ENCODE results near the gene MFSD12. TPM values are rescaled to one million over a fixed set of nuclear protein-coding genes. Genes with fewer than 3 reads are reported as not detected.

The MFSD12 gene
- polyA plus RNA-seq, 1 donor from 2014 or later, result 38.5 TPM

- H3K4me2 ChIP-seq (ENCODE audit: low read length), result no peak overlapping the region
- no peak overlapping the region for H3K4me3 ChIP-seq (ENCODE audit: low read length)
- H3F3A ChIP-seq (ENCODE audit: insufficient read depth, low read length, poor library complexity, severe bottlenecking), result no peaks in the 10 kb centered on the region
Observed at GRCh38 chr19:3601021-3601420, 43.6 kb upstream of the MFSD12 start.

DNA sequence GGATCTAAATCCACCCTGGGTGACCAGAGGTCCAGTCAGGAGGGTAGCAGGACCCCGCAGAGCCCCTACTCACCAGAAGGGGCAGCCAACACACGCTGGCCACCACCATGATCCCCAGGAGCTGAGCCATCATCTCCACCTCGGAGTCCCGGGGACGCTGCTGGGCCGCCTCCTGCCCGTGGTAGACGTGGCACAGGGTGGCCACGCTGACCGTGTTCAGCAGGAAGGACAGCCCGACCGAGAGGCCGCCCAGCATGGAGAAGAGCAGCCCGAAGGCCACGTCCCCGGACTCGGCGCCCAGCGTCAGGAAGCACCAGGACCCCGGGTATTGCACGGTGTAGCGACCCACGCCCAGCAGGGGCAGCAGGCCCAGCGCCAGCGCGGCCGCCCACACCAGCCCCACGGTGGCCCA, 42.4 kb upstream of the MFSD12 start:
- TF ChIP-seq TAF1 (IDR thresholded peaks at IDR 0.05; ENCODE audit: low read depth) (no peak), EZH2 (IDR thresholded peaks at IDR 0.05; ENCODE audit: borderline replicate concordance, insufficient read depth, low read length, poor library complexity, severe bottlenecking) (no peak), POLR2AphosphoS5 (IDR thresholded peaks at IDR 0.05) (no peak), EP300 (conservative IDR thresholded peaks at IDR 0.05; ENCODE audit: poor library complexity, severe bottlenecking) (no peak)
- TF ChIP-seq, protein P1, sequence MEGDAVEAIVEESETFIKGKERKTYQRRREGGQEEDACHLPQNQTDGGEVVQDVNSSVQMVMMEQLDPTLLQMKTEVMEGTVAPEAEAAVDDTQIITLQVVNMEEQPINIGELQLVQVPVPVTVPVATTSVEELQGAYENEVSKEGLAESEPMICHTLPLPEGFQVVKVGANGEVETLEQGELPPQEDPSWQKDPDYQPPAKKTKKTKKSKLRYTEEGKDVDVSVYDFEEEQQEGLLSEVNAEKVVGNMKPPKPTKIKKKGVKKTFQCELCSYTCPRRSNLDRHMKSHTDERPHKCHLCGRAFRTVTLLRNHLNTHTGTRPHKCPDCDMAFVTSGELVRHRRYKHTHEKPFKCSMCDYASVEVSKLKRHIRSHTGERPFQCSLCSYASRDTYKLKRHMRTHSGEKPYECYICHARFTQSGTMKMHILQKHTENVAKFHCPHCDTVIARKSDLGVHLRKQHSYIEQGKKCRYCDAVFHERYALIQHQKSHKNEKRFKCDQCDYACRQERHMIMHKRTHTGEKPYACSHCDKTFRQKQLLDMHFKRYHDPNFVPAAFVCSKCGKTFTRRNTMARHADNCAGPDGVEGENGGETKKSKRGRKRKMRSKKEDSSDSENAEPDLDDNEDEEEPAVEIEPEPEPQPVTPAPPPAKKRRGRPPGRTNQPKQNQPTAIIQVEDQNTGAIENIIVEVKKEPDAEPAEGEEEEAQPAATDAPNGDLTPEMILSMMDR (IDR thresholded peaks at IDR 0.05; ENCODE audit: poor library complexity, severe bottlenecking), result no peak

More at GRCh38 chr19:3601021-3601420, 43.6 kb upstream of the MFSD12 start:
- TF ChIP-seq RAD21 (conservative IDR thresholded peaks at IDR 0.05) (no peak), EZH2 (IDR thresholded peaks at IDR 0.05; ENCODE audit: borderline replicate concordance, insufficient read depth, low read length, poor library complexity, severe bottlenecking) (no peak), SMC3 (conservative IDR thresholded peaks at IDR 0.05; ENCODE audit: poor library complexity) (no peak), REST (IDR thresholded peaks at IDR 0.05; ENCODE audit: borderline replicate concordance) (no peak), EP300 (conservative IDR thresholded peaks at IDR 0.05; ENCODE audit: poor library complexity, severe bottlenecking) (no peak), TAF1 (IDR thresholded peaks at IDR 0.05; ENCODE audit: low read depth) (no peak)
- TF ChIP-seq, protein P1 (IDR thresholded peaks at IDR 0.05; ENCODE audit: poor library complexity, severe bottlenecking), result no peak
- Histone ChIP-seq H3K36me3 (ENCODE audit: insufficient read depth, low read length) (no peaks in the 10 kb centered on the region), H3K9me2 (ENCODE audit: insufficient read depth, low read length) (no peaks in the 10 kb centered on the region), H4K20me1 (ENCODE audit: insufficient read depth) (no peaks in the 10 kb centered on the region), H3K79me2 (replicated peaks; ENCODE audit: insufficient read depth, low read length) (no peaks in the 10 kb centered on the region), H3K27ac (ENCODE audit: low read length) (no peak overlapping the region), H2AFZ (ENCODE audit: low read depth, low read length) (no peak overlapping the region), H3K9me3 (ENCODE audit: low read length) (no peaks in the 10 kb centered on the region), H3K27me3 (ENCODE audit: insufficient read depth, low read depth, low read length) (peaks cover 10% of the 10 kb centered on the region), H3K9ac (ENCODE audit: low read length) (no peak overlapping the region)

More for the DNA sequence above, 42.4 kb upstream of the MFSD12 start:
- no peak overlapping the region for H3K4me3 ChIP-seq (ENCODE audit: low read length)
- H3K9ac ChIP-seq (ENCODE audit: low read length), result no peak overlapping the region
- H3K36me3 ChIP-seq (ENCODE audit: insufficient read depth, low read length), result no peaks in the 10 kb centered on the region
- H3K9me3 ChIP-seq (ENCODE audit: low read length), result no peaks in the 10 kb centered on the region
- H3K27ac ChIP-seq (ENCODE audit: low read length), result no peak overlapping the region
- H2AFZ ChIP-seq (ENCODE audit: low read depth, low read length), result no peak overlapping the region
- H3F3A ChIP-seq (ENCODE audit: insufficient read depth, low read length, poor library complexity, severe bottlenecking), result no peaks in the 10 kb centered on the region
- H3K9me2 ChIP-seq (ENCODE audit: insufficient read depth, low read length), result no peaks in the 10 kb centered on the region
- no peaks in the 10 kb centered on the region for H3K27me3 ChIP-seq (ENCODE audit: insufficient read depth, low read depth, low read length)
- no peaks in the 10 kb centered on the region for H3K79me2 ChIP-seq (replicated peaks; ENCODE audit: insufficient read depth, low read length)
- no peaks in the 10 kb centered on the region for H4K20me1 ChIP-seq (ENCODE audit: insufficient read depth)
- no peak overlapping the region for H3K4me2 ChIP-seq (ENCODE audit: low read length)
